ENCODE results near the gene EXOC3L1.

DNA sequence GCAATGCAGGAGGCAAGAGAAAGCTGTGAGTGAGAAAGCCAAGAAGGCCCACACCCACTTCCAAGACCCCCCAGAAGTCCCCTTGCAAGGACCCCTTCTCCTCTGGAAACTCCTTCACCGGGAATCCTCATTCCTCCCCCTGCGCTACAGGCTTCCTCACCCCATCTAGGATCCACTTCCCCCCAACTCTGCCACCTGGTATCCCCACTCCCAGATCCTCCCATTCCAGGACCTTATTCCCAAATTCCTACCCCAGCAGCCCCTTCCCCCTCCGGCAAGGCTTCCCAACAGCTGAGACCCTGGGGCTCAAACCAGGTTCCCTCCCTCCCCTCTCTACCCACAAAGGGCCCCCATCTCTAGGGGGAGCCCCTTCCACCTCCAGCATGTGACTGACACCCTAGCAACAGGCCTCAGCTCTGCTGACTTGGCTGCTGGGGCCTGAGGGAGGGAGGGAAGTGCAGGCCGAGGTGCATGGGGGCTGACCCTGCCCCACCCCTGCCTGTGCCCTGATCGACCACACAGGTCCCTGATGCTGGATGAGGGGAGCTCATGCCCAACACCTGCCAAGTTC is 23.3 kb downstream of the EXOC3L1 start:
- TF ChIP-seq, protein P1, sequence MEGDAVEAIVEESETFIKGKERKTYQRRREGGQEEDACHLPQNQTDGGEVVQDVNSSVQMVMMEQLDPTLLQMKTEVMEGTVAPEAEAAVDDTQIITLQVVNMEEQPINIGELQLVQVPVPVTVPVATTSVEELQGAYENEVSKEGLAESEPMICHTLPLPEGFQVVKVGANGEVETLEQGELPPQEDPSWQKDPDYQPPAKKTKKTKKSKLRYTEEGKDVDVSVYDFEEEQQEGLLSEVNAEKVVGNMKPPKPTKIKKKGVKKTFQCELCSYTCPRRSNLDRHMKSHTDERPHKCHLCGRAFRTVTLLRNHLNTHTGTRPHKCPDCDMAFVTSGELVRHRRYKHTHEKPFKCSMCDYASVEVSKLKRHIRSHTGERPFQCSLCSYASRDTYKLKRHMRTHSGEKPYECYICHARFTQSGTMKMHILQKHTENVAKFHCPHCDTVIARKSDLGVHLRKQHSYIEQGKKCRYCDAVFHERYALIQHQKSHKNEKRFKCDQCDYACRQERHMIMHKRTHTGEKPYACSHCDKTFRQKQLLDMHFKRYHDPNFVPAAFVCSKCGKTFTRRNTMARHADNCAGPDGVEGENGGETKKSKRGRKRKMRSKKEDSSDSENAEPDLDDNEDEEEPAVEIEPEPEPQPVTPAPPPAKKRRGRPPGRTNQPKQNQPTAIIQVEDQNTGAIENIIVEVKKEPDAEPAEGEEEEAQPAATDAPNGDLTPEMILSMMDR (conservative IDR thresholded peaks at IDR 0.05; ENCODE audit: low read depth, low read length): no peak
- no peak for TF ChIP-seq RAD21 (IDR thresholded peaks at IDR 0.05; ENCODE audit: low read length)
- TF ChIP-seq, protein P2, sequence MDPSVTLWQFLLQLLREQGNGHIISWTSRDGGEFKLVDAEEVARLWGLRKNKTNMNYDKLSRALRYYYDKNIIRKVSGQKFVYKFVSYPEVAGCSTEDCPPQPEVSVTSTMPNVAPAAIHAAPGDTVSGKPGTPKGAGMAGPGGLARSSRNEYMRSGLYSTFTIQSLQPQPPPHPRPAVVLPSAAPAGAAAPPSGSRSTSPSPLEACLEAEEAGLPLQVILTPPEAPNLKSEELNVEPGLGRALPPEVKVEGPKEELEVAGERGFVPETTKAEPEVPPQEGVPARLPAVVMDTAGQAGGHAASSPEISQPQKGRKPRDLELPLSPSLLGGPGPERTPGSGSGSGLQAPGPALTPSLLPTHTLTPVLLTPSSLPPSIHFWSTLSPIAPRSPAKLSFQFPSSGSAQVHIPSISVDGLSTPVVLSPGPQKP (IDR thresholded peaks at IDR 0.05; ENCODE audit: borderline replicate concordance, low read depth, low read length): no peak
- no peak for TF ChIP-seq RCOR1 (IDR thresholded peaks at IDR 0.05; ENCODE audit: insufficient replicate concordance, low read length)
- no peak for TF ChIP-seq POLR2A (IDR thresholded peaks at IDR 0.05; ENCODE audit: low read depth, low read length)
- TF ChIP-seq CHD1 (IDR thresholded peaks at IDR 0.05; ENCODE audit: low read depth, low read length): no peak
- TF ChIP-seq CEBPB (IDR thresholded peaks at IDR 0.05; ENCODE audit: low read depth, low read length): no peak
- no peak for TF ChIP-seq SMC3 (IDR thresholded peaks at IDR 0.05; ENCODE audit: low read depth, low read length)
